HG02970 (cell line): ENCODE data around the gene PLCXD3.
"Not testable (repeated sequence)": the region's sequence is repeated elsewhere in the genome, so short reads cannot be mapped to it uniquely, and the experiment has no call there.

ENCODE experiments used
- ATAC-seq: cut with Tn5 transposase; IDR thresholded peaks from one replicate; pipeline ENCODE4 v1.9.1; 2021; ENCODE audit warnings: mild to moderate bottlenecking, moderate library complexity, moderate number of reproducible peaks; ENCODE audit not compliant: unreplicated experiment, low FRiP score

The PLCXD3 gene

DNA sequence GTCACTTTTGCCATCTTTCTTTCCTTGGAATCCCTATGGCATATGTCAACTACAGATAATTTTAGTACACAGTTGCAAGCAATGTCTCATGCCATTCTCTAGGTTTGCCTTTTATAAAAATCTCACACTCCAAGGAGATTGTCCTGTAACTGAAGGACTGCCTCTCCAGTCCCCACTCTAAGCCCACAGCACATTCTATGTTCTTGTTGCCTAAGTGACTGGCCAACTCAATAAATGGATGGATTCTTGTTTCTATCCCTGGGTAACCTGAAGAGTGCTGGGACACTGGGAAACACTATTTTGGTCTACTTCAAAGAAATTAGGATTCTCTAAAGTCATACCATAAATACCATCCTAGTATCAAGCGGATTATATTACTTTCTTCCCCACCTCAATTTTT lies 145.0 kb downstream of the PLCXD3 start:
- no peak for ATAC-seq

- no peak for ATAC-seq
Observed at GRCh38 chr5:41364346-41364745, 146.1 kb downstream of the PLCXD3 start.

DNA sequence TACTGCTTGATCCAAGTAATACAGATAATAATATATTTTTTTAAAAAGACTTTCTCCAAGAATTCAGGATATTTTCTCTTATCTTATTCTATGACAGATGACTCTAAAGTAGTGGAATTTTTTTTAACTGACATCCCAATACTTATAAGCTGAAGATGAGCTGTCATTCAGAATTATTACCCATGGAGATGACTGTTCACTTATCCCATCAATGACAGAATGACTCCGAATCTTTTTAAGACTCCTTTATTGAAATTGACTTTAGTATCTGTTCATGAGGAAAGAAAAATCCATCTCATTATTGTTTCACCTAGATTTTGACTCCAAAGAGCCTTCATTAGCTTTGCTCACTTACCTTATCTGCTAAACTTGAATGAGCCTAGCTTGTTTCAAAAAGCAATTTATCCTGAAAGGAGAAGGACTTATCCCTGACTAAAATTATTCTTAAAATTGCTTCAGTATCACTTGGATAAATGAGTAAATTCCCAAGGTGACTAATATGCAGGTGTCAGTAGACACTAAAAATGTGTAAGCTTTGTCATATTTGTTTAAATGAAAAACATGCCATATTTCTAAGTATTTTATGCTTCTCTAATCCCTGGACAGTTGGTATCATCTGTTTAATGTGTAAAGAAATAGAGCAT lies 146.9 kb downstream of the PLCXD3 start:
- no peak for ATAC-seq

GRCh38 chr5:41356786-41357185 lies 153.6 kb downstream of the PLCXD3 start:
- no peak for ATAC-seq

DNA sequence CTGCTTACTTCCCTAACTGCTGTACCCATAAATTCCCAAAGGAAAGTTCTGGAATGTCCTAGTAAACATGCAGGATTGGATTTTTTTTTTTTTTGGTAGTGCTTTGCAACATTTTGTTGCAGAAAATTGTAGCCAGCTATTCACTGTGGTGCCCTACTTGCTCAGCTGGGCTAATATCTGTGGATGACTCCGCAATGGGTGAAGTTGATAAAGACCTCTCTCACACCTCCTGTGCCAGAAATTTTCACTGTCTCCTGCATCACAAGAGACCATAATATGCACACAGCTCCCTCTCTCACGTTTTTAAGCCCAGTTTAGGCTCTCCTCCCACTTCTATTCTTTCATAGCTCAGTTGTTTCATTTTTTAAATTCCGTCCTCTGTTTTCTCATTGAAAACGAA lies 160.6 kb downstream of the PLCXD3 start:
- ATAC-seq = no peak

GRCh38 chr5:41347569-41347968 lies 162.8 kb downstream of the PLCXD3 start:
- no peak for ATAC-seq

DNA sequence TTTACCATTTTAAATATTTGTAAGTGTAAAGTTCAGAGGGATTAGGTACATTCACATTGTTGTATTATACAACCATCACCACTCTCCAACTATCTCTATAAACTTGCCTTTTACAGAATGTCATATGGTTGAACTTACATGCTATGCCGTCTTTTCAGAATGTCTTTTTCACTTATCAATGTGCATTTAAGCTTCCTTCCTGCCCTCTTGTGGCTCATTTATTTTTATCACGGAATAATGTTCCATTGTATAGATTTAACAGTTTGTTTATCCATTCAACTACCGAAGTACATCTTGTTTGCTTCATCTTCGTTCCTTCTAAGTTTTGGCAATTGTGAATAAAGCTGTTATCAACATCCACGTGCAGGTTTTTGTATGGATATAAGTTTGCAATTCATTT lies 163.8 kb downstream of the PLCXD3 start:
- no peak for ATAC-seq

DNA sequence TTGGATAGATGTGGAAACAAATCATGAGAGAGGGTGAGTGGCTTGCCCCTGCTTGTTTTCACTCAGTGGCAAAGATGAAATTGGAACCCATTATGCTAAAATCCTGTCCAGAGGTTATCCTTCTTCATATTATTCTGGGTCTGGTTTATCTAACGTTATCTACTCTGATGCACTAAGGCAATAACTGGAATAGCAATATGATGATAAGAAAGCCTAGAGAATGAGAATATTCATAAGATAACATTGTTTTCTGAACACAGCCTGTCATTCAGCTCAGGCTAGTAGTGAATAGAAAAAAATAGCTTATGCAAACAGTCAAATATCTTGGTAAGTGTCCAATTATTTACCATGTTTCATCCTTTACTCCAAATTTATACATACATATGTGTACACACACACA lies 165.1 kb downstream of the PLCXD3 start:
- no peak for ATAC-seq

GRCh38 chr5:41339339-41339738 lies 171.1 kb downstream of the PLCXD3 start:
- ATAC-seq = no peak

- ATAC-seq = no peak
Observed at GRCh38 chr5:41338136-41338675, 172.2 kb downstream of the PLCXD3 start.

GRCh38 chr5:41337724-41338123 lies 172.7 kb downstream of the PLCXD3 start:
- ATAC-seq = no peak

DNA sequence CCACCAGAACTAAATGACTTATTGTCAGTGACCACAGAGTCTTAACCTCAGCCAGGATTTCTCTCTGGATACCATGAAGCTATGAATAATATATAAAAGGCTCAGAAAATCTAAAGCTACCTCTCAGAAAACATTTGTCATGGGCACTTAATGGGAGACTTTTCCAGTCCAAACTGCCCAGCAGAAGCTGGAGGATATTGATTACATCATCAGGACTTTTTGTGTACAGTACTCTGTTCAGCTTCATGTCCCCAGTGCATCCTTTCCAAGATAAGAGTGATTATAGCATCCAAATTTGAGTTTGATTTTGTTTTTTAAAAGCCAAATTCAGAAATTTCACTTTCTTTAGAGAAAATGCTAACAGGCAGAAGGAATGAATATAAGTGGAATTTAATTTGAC lies 173.2 kb downstream of the PLCXD3 start:
- ATAC-seq = no peak

DNA sequence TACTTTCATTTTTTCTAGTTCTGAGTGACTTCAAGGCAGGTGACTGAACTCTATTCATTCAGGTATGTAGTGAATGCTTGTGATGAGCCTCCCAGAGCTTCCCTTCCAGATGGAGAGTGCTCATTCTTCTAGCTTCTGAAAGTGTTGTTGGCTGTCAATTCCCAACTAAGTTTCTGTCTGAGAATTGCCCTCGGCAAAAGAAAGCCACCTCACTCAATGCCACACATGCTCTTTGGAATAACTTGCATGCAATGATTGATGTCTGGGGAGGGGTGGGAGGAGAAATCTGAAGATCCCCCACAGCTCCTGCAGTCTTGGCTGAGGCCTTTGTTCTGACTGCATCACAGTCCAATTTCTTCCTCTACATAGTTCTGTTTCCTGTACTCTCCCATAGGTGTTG lies 173.9 kb downstream of the PLCXD3 start:
- no peak for ATAC-seq

DNA sequence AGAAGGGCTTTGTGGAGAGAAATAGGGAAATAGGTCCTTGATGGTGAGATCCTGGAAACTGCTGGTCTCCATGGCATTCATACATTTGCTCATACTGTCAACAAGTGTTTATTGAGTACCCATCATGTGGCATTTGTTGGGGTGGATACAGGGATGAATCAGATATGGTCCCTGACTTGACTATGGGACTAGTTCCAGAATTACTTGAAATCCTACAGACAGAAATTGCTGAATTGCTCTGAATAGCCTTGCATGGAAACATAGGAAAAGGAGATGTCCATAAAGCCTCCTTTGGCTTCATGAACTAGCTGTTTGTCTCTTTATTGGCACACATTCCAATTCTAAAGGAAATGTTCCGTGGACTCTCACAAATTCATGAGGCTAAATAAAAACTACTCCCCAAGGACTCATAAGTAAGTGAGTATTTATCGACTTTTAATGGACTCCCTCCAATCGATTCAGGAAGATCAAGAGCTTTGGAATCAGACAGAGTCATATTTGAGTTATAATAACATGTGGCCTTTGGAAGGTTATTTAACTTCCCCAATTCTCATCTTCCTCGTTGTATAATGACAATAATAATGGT lies 174.7 kb downstream of the PLCXD3 start:
- no peak for ATAC-seq

- peak; percentile 58 for ATAC-seq
Observed at GRCh38 chr5:41334758-41335157, 175.6 kb downstream of the PLCXD3 start.

DNA sequence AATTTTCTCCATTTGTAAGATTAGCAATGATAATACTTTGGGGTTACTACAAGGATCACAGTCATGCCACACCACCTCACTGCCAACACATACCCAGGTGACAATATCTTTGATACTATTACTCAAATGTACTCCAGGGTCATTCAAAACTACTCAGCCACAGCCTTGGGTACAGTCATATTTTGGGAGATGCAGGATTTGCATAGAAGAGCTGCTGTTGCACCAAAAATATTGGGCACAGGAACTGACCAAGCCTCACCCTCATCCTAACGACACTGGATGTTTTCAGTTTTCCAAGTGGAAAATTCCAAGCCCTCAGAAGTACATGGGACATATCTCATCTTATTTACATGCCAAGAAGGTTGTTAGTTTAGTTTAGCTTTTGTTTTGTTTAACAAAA lies 176.2 kb downstream of the PLCXD3 start:
- ATAC-seq = no peak

DNA sequence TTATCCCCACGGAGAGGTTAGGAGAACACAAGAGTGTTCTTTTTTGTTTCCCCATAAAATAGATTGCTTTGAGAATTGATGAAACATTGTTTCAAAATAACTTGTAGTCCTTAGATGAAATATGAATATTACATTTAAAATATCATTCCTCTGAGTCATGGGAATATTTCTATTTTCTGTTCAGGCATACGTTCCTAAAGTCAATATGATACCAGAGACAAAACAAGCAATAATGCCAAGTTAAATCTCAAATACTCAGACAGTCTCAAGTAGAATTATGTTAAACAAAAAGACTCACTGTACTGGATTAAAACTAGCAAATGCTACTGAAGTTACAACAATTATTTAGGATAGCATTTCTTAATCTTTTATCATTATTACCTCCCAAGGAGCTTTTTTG lies 185.3 kb downstream of the PLCXD3 start:
- no peak for ATAC-seq

DNA sequence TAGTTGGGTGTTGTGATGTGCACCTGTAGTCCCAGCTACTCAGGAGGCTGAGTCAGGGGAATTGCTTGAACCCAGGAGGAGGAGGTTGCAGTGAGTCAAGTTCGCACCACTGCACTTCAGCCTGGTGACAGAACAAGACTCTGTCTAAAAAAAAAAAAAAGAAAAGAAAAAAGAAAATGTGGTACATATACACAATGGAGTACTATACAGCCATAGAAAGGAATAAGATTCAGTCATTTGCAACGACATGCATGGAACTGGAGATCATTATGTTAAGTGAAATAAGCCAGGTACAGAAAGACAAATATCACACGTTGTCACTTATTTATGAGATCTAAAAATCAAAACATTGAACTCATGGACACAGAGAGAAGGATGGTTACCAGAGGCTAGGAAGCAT lies 187.6 kb downstream of the PLCXD3 start:
- not testable (repeated sequence) for ATAC-seq

GRCh38 chr5:41312478-41313060 lies 197.8 kb downstream of the PLCXD3 start:
- ATAC-seq = no peak

DNA sequence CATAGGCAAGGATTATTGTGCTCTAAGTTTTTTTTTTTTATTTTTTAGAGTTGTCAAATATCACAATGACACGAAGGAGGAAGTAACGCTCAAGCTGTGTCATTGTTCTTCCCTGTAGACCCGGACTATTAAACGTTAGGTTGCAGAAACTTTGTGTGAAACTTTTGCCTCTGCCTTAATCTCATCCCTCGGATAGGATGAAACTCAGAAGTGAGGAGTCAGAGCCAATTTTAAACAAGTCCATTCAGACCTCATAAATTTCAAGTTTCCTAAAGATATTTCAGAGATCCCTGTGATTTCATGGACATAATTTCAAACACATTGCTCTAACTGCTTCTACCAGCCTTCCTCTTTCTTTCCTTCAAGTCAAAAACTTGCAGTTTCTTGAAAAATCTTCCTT lies 198.3 kb downstream of the PLCXD3 start:
- ATAC-seq = no peak

DNA sequence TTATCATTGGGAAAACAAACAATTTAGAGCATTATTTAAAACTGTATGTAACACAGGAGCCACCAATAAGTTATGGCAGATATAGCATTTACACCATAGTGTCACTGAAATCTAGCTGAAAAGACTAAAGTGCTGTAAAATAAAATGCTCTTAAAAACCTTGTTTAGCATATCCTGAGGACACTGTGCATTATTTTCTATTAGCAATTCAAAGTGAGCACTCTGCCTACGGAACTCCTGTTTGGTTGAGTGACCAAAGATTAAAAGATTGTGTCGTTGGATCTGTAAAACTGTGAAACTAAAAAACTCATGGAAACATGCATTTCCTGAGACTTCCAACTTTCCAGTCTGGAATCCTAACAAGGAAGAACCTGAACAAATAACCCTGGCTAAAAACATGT lies 201.1 kb downstream of the PLCXD3 start:
- ATAC-seq = no peak

DNA sequence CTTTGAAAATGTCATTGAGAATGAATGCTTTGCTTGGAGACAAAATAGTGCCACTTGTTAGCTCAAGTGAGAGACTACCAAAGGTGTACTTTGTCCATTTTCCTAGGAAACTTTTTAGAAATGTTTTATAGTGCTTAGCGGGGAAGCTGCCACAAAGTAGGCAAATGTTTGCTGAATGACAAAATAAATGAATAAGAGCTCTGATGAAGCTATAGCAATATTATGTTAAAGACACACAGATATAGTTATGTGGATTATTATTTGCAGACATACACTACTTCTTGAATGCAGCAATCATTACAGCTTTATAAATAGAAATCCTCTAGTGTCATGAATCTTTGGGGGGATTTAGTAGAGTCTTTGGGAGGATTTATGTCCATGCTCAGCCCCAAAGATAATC lies 204.4 kb downstream of the PLCXD3 start:
- ATAC-seq = no peak
